Activated CD4-positive, CD25-positive, alpha-beta regulatory T cell treated with anti-CD3 and anti-CD28 coated beads, Interleukin-2, amount 50 U/mL, for 24 hours (primary cell): ENCODE results near the gene RETREG2.

ENCODE experiments used
- ATAC-seq, 2 donors: fragments of 150-1000 bp; cut with Tn5 transposase; one replicate each; pipeline ENCODE4 v1.10.0; 2021; ENCODE audit warnings: mild to moderate bottlenecking in 1 of 2, moderate library complexity in 1 of 2

Gene RETREG2, protein sequence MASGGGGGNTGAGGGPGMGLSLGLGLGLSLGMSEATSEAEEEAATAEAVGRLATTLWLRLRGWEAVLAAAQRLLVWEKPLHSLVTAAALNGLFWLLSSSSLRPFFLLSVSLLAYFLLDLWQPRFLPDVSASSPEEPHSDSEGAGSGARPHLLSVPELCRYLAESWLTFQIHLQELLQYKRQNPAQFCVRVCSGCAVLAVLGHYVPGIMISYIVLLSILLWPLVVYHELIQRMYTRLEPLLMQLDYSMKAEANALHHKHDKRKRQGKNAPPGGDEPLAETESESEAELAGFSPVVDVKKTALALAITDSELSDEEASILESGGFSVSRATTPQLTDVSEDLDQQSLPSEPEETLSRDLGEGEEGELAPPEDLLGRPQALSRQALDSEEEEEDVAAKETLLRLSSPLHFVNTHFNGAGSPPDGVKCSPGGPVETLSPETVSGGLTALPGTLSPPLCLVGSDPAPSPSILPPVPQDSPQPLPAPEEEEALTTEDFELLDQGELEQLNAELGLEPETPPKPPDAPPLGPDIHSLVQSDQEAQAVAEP

DNA sequence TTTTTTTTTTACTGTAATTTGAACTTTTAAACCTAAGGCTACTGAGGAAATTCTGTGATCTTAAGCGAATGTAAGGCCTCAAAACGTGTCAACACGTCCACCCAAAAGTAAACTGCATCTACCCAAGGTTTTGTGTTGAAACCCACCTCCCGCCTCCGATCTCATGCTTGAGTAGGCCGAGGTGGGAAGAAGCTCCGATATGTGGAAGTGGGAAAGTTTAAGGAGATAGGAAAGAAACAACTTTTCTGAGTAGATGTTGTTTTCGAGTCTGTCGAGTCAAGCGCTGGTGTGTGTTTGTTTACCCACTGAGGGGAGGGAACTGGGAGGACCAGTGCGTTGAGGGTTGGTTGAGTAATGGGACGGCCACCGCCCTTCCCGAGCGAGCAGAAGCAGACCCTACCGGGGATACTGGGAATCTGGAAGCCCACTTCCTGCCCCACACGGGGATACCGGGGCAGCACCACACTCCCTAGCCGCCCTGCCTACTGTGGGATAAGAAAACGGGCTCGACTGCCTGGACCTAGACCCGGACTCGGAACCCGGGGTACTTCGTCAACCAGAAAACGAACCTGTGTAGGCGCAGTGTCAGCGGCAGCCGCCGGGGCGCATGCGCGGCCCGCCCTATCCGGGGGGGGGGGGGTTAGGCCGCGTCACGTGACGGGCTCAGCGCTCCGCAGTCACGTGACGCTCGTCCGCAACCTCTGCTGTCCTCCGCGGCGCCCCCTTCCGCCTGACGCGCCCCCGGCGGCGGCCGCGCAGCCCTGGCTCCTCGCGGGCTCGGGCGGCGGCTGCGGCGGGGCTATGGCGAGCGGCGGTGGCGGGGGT is at the start of gene RETREG2:
TSS of gene RETREG2 (plus strand) at position 724 of the 825 bp plus-strand sequence. CDS start at position 802, 78 bp downstream.
- ATAC-seq, result peak; percentile 53 to 64

DNA sequence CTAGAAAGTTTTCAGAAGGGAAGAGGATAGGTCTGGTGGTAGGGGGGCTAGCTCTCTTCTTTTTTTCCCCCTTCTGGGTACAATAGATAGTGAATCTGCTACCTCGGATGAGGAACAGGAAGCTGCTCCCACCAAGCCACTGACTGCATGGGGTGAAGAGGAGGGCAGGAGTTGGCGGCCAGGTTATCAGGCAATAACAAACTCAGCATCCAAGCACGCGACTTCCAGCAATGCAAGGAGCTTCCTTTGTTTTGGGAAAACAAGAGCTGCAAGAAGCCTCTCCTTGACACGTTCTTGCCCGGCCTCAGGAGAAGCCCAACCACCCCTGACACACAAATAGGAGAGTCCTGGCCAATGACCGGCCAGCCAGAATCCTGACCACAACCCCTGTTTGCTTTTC is 49.7 kb upstream of the RETREG2 start:
- ATAC-seq, result no peak

DNA sequence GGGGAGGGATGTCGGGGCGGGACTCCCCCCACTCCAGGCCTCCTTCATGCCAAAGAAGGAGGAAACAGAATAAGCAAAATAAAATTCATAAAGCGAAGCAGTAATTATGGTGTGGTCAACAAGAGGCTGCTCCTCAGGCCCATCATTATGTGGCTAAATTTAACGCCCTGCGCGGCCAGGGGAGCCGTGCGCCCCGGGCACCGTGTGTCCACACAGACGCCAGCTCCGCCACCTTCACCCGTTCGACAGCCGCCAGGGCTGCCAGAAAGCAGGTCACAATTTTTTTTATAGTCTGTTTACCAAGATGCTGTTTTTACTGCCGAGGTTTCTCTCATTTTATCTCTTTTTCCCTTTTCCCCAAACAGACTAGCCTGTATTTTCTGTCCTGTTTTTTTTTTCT is 48.5 kb upstream of the RETREG2 start:
- no peak for ATAC-seq

DNA sequence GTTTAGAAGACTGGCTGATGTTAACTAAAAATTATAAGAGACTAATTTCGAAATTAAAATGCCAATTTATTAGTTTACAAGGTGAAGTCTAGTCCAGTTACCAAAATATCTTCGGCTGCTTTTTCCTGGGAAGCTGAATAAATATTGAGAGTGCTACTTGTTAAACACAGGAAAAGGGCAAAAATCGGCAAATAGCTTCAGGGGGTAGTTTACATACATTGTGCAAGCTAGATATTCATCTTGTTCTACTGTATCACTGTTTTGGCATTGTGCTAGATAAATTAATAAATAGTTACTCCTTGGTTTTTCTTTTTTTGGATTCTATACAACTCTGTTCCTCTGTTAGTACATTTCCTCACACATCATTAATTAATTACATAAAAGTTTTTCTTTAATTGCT is 46.7 kb upstream of the RETREG2 start:
- ATAC-seq, result no peak

DNA sequence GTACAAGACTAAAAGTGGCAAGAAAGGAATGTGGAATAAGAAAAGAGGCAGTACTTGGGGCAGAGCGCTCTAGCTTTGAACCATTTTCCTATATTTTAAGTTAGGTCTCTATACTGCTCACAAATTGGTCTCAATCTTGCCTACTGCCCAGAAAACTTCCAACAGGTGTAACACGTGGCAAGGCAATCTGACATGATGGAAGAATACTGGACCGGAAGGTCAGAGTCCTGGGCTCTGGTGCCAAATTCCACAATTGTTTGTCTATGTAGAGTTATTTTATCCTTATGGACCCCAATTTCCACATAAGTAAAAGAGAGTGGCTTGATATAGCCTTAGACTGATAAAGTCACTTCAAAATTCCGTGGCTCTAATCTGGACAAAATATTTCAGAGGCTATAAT is 46.3 kb upstream of the RETREG2 start:
- ATAC-seq, result no peak

DNA sequence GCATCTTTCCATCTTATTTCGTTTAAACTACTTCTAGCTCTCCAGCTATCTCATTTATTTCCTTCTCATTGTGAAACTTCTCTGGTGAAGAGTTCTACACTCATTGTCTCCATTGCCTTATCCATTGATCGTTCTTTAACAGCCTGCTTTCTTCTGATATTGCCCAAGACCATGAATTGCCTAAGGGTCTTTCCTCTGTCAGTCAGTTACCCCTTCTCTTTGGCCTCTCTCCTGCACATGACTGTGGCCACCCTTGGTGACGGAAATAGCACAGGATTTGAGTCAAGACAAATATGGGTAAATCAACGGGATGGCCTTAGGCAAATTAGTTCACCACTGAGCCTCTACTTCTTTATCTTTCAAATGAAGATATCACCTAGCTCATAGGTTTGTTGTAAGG is 44.1 kb upstream of the RETREG2 start:
- ATAC-seq, result no peak

DNA sequence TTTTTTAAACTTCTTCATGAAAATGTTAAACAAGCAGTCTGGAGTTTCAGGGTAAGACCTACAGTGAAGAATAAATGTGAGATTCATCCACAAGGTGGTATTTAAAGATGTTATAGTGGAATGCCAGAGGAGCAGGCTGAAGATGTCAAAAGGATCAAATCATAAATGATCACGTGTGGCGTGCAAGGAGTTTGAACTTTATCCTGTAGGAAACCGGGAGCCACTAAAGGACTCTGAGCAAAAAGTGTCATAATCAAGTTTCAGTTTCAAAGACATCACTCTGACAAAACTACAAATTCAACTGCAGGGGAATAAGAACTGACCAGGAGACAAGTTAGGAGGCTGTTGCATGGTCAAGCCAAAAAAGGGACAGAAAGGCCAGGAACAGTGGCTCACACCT is 37.4 kb upstream of the RETREG2 start:
- no peak for ATAC-seq

DNA sequence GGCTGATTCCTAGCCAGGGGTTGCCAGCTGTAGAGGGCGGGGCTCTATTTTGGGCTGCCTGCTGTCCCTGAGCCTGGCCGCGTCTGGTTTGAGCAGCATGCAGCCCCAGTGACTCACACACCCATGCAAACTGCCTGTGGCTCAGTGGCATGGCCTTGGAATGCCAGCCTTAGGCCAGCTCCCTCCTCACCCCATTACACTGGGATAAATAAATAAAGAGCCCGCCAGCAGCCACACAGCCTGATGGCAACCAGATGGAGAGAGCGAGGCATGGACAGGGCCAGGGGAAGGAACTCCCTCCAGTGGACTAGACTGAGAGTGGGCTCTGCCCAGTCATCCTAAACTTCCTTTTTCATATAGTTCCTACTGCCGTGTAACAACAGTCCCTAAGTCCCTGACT is 35.7 kb upstream of the RETREG2 start:
- ATAC-seq, result no peak

DNA sequence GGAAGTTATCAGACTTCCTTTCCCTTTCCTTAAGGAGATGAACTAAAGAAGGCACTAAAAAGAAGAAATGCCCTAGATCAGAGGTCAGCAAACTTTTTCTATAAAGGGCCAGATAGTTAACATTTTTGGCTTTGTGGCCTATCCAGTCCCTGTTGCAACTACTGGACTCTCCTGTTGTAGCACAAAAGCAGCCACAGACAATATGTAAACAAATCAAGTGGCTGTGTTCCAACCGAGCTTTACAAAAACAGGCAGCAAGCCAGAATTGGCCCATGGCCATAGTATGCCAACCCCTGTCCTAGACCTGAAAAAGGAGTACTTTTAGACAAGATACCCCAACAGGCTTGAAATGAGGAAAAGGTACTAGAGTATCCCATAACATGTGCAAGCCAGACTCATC is 28.4 kb upstream of the RETREG2 start:
- ATAC-seq, result no peak

DNA sequence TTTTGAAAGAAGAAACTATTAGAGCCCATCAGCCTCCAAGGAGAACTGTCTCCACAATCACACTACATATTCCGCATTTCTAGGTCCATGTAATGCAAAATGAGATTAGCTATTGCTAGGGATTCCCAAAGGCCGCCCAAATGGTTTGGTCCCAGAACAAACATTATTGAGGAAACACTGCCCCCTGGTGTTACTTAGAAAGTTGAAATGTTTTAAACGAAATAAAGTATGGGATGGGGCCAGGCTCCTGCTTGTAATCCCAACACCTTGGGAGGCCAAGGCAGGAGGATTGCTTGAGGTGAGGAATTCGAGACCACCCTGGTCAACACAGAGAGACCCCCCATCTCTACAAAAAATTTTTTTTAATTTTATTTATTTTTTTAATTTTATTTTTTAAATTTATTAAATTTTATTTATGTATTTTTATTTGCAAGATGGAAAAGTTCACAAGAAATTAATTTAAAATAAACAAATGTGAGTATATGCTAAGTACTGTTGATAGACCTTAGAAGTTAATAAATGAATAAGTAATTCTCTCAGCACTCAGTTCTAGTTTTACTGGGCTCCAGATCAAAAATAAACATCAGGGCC is 22.9 kb upstream of the RETREG2 start:
- peak in 1 of 2 donors; percentile 4 for ATAC-seq

DNA sequence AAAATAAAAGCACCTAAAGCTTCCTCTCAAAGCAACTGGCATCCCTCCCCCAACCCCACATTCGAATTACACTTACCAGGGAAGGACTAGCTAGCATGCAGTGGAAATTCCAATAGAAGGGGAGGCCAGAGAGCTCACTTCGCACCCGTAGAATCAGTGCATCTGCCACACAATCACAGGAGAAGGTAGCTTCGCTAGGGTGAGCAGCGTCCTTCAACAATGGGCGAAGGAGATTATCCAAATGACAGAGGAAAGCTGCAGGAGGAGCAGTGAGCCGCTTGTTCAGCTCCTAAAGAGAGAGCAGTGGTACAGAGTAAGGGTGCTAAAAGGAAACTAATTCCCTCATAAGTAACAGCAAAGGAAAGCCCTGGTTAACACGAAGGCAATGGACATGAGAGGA is 20.7 kb upstream of the RETREG2 start:
- no peak for ATAC-seq

DNA sequence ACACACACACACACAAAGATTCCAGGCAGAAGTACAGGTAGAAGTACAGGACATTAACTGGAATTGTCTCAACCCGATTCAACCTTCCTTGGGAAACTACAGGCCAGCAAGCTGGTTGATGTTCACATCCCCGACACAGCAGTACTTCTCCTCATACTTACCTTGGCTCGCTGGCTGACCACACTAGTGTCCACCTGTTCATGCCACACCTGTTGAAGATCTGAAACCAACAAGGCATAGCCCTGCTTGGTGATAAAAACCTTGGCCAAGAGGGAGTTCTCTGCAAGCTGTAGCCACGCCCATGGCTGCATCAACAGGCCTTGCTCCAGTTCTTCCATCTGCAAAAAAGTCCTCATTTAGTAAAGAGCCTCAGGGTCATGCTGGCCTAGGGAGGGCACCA is 20.1 kb upstream of the RETREG2 start:
- ATAC-seq, result no peak

DNA sequence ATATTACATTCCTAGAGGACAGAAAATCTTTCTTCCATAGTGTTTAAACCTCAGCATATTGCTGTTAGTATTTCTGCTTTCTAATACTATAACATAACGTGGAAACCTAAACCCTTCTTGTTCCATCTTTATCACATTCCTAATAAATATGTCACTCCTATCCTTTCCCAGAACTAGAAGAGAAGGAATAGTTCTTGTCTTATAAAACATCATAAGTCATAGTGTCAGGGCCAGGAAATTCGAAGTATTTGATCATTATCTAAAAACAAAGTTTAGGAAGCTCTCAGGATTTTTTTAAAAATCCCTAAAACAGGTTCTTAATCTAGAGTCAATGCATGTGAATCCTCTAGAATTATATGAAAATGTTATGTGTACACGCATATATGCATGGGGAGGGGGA is 19.5 kb upstream of the RETREG2 start:
- ATAC-seq, result no peak

DNA sequence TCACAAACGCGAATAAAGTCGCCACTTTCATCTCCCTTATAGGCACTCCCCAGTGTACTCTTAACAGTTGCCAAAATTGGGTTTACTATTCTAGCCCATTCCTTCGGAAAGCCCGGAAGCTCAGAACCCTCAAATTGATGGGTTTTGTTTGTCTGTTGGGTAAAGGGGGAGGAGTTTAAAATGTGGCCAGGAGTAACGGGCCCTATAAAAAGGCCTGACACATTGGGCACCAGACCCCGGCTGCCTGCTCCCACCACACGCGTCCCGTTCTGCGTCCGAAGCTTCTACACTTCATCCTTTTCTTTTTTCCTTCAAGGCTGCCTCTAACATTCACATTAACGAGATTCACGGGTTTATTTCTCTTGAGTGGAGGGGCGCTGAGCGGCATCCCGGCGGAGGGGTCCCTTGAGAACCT is 18.3 kb upstream of the RETREG2 start:
- no peak for ATAC-seq

DNA sequence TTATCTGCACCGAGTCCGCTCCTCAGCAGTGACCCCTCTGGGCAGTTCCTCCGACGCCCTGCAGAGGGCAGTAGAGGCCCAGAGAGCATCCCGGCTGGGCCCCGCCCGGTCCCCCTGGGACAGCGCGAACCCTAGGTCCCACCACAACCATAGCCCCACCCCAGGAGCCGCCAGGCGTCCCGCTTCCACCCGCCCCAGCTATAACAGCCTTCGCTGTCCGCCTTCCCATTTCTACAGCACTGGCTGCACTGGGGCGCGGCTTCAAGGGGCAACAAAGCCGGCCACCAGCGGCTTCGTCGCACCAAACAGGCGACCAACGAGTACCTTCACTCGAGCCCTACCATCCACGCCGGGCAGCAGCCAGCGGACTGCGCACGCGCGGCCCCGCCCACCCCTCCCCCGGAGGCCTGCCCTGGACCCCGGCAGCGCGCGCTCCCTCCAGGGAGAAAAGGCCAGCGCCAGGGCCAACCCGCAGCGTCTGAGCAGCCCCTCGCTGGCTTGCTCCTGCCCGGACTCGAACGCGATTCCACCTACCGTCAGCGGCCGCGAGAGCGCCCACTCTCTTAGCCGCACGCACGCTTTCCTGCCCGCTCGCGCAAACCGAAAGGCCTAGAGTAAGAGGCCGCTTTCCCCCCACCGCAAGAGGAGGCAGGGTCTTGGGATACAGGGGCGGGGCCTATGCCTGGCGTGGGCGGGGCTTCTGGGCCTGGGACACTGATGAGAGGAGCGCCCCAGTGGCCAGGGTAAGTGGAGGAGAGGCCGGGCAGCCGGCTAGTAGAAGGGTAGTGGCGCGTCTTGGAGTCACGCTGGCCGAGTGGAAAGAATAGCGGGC is 17.7 kb upstream of the RETREG2 start, which contains the start of gene NHEJ1:
TSS of gene NHEJ1 (minus strand) at position 630 of the 832 bp plus-strand sequence. CDS start 2,453 bp downstream, outside the sequence.
- ATAC-seq, result peak; percentile 89 to 90

DNA sequence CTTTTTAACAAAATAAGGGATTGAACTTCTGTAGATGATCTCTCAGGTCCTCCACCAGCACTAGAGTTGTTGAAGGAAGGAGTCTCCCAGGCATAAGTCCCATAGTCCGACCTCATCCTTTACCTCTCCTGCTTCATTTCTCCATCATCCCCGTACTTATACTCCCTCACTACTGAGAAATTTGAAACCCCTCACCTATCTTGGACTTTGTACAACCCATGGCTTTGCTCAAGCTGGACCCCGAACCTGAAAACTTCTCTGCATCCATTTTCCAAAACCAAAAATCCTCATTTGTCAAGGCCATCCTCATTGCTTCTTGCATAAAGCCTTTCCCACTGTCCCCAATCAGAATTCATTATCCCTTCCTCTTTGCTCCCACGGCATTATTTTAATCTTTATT is 17.0 kb upstream of the RETREG2 start:
- ATAC-seq, result no peak

DNA sequence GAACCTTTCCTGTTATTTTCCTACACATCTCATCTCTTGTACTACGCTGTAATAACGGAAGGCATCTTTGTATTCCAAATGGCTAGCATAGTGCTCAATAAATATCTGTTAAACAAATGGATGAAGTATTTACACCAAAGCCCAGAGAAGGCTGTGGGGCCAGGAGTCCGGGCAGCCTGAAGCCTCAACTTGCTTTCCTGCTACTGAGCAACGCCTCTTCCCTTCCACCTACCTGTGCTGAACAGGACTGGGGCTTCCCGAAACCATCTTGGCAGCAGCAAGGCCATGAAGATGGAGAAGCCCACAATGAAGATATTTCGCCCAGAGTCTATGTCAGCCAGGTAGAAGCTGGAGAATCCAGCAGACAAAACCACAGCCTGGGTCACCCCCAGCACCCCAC is 14.9 kb upstream of the RETREG2 start:
- no peak for ATAC-seq

DNA sequence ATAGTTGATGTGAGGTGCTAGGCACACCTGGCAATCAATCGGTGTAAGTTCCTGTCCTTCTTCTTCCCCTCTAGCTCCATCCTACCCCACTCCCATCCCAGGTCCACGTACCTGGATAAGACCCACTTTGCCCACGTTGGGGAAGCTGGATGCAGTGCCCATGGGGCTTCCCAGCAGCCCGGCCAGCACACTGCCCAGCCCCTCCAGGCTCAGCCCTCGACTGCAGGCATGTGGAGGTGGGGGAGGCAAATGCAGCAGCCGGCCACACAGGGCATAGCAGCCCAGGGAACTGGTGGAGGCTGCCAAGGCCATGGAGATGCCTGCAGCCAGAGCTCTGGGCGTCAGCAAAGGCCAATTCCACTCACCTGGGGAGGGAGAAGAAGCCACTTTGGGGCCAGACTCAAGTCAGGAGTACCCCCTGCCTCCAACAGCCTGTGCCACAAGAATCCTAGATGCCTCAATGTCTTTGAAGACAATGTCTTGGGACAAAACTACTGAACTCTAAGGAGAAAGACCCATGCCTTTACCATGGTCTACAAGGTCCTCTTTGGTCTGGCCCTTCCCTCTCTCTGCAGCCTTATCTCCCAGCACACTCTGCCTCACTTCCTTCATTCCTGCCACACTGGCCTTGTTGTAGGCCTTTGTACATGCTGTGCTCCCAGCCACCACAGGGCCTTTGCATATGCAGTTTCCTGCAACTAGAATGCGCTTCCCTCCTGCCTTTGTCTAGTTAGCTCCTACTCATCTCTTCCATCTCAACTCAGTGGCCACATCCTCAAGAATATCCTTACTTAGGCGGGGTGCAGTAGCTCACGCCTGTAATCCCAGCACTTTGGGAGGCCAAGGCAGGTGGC is 12.8 kb upstream of the RETREG2 start:
- no peak for ATAC-seq

DNA sequence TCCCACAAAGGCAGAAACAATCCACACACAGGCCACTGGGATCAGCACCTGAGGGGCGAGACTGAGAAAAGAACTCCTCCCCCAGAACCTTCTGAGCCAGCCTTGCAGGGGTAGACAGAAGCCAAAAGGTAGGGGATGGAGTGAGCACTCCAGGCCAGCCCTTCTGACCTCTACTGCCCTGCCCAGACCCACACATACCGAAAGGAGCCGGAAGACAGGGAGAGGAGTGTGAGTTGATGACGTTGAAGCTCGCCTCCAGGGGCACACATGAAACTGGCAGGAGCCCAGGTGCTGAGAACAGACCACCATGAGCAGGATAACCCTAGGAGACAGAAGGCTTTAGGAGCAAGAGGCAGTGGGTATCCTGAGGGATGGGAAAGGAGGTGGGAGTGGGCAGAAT is 10.1 kb upstream of the RETREG2 start:
- no peak for ATAC-seq

DNA sequence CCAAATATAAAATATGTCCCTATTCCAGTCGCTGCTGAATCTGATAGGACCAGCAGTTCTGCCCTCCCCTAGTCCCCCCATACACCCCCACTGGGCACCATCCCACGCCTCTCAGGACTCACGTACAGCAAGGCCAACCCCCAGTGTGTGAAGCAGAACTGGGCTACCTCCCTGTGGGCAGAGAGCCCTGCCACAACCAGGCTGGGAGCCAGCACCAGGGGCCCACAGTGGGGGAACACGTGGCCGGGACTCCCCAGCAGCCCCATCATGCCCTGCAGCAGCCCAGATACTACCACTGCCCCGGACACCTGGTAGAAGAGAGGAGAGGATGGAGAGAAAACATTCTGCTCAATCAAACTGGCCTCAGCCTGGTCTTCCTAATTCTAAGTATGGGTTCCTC is 9.5 kb upstream of the RETREG2 start:
- no peak for ATAC-seq

DNA sequence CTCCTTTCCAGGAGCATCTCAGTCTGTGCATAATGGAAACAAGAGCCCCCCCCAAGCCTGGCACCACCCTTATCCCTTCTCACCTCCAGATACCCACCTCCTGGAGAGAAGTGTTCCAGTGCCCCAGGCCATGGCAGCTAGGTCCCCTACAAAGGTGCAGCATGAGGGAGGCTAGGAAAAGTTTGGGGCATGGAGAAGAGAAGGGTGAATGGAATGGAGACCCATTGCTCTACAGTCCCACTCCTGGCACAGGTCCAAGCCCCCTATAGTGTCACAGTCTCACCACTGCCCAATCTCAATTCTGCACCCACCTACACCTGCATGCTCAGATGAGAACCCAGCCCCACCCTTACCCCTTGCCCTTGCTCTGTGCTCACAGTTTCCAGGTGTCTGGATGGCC is 9.1 kb upstream of the RETREG2 start:
- no peak for ATAC-seq
